Gastroesophageal sphincter (tissue), 3 donors: ENCODE results near the gene ANKRD23.

Experiments
- EP300 ChIP-seq: sonication (generic); formaldehyde crosslinking; IDR thresholded peaks from one replicate; pipeline ENCODE4 v1.6.1; 2017; ENCODE audit warnings: antibody characterized with exemption, mild to moderate bottlenecking
- POLR2A ChIP-seq, 2 donors: fragments of 450-650 bp; IDR thresholded peaks; one replicate each; pipeline ENCODE4 v1.6.1; 2017; ENCODE audit warnings: antibody characterized with exemption in 2 of 2, mild to moderate bottlenecking in 2 of 2, moderate library complexity in 1 of 2
- POLR2AphosphoS5 ChIP-seq: sonication (generic); formaldehyde crosslinking; IDR thresholded peaks from one replicate; pipeline ENCODE4 v1.6.1; 2017; ENCODE audit warnings: antibody characterized with exemption
- TF ChIP-seq, protein P1 (sequence below), 4 experiments: fragments of 200-600 bp in 2 of 4; fragments of 450-650 bp in 2 of 4; sonication (generic) in 1 of 4; IDR thresholded peaks; one replicate each; pipeline ENCODE4 v1.5.1; 2017 to 2019; ENCODE audit warnings: antibody characterized with exemption in 4 of 4, mild to moderate bottlenecking in 2 of 4, moderate library complexity in 2 of 4

DNA sequence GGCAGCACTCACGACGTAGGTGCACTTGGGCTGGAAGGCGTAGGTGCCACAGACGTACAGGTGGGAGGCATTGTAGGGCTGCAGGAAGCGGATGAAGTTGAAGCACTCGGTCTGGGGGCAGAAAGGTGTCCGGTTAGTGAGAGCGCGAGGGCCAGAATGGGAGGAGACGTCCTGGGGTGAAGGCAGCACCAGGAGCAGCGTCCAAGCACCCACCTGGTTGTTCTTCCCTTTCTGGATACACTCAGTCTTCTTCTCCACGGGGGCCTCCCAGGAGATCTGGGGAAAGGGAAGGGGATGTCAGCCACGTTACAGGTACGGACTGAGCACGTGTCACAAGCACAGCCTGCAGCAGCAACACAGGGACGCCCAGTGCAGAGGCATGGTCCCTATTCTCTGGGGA is 21.8 kb upstream of the ANKRD23 start:
- TF ChIP-seq POLR2A (IDR thresholded peaks at IDR 0.05), result no peak
- TF ChIP-seq, protein P1, sequence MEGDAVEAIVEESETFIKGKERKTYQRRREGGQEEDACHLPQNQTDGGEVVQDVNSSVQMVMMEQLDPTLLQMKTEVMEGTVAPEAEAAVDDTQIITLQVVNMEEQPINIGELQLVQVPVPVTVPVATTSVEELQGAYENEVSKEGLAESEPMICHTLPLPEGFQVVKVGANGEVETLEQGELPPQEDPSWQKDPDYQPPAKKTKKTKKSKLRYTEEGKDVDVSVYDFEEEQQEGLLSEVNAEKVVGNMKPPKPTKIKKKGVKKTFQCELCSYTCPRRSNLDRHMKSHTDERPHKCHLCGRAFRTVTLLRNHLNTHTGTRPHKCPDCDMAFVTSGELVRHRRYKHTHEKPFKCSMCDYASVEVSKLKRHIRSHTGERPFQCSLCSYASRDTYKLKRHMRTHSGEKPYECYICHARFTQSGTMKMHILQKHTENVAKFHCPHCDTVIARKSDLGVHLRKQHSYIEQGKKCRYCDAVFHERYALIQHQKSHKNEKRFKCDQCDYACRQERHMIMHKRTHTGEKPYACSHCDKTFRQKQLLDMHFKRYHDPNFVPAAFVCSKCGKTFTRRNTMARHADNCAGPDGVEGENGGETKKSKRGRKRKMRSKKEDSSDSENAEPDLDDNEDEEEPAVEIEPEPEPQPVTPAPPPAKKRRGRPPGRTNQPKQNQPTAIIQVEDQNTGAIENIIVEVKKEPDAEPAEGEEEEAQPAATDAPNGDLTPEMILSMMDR (IDR thresholded peaks at IDR 0.05), result no peak
- no peak for TF ChIP-seq POLR2AphosphoS5
- TF ChIP-seq EP300, result no peak
